SK-N-DZ (cell line): ENCODE results near the gene RRM2.
A peak's percentile ranks its signal among the peaks of the same experiment; 100 is the strongest.
"Not testable (repeated sequence)": the region's sequence is repeated elsewhere in the genome, so short reads cannot be mapped to it uniquely, and the experiment has no call there.

Experiments
- DNase-seq: peaks from one replicate; pipeline ENCODE4 v3.0.0-alpha.2; 2015; ENCODE audit warnings: low spot score

The RRM2 gene

GRCh38 chr2:10091182-10091888 lies 31.2 kb upstream of the RRM2 start:
- DNase-seq: no peak

- DNase-seq: not testable (repeated sequence)
These were observed 30.7 kb upstream of the RRM2 start for GRCh38 chr2:10091889-10092244.

- peak; percentile 83 for DNase-seq
These were observed 28.2 kb upstream of the RRM2 start for GRCh38 chr2:10094271-10094814.

- DNase-seq: no peak
These were observed 27.4 kb upstream of the RRM2 start for GRCh38 chr2:10095175-10095574.

GRCh38 chr2:10096641-10097040 lies 25.9 kb upstream of the RRM2 start:
- no peak for DNase-seq

- peak; percentile 62 for DNase-seq
These were observed 25.0 kb upstream of the RRM2 start for GRCh38 chr2:10097352-10098148.

- no peak for DNase-seq
These were observed 21.0 kb upstream of the RRM2 start for GRCh38 chr2:10101491-10101890.

GRCh38 chr2:10103179-10103578 lies 19.4 kb upstream of the RRM2 start:
- no peak for DNase-seq

- DNase-seq: not testable (repeated sequence)
These were observed 17.6 kb upstream of the RRM2 start for GRCh38 chr2:10104906-10105305.

- DNase-seq: no peak
These were observed 13.2 kb upstream of the RRM2 start for GRCh38 chr2:10109311-10109710.

GRCh38 chr2:10119027-10119325 lies 3.6 kb upstream of the RRM2 start:
- DNase-seq: no peak

- DNase-seq: no peak
These were observed 2.9 kb upstream of the RRM2 start for GRCh38 chr2:10119601-10120157.

GRCh38 chr2:10120158-10120876 lies 2.2 kb upstream of the RRM2 start:
- peak; percentile 95 for DNase-seq

GRCh38 chr2:10120877-10121574 lies 1.5 kb upstream of the RRM2 start:
- no peak for DNase-seq

- DNase-seq: no peak
These were observed 742 bp downstream of the RRM2 start for GRCh38 chr2:10123281-10123680.

- peak; percentile 71 for DNase-seq
These were observed 2.1 kb downstream of the RRM2 start for GRCh38 chr2:10124538-10125045.

GRCh38 chr2:10125842-10126631 lies 3.5 kb downstream of the RRM2 start:
- no peak for DNase-seq

GRCh38 chr2:10126632-10127026 lies 4.1 kb downstream of the RRM2 start:
- DNase-seq: no peak

GRCh38 chr2:10128420-10128819 lies 5.9 kb downstream of the RRM2 start:
- no peak for DNase-seq

GRCh38 chr2:10129490-10129889 lies 7.0 kb downstream of the RRM2 start:
- no peak for DNase-seq
